Measurements from ENCODE around the gene RAP1GAP2.

Gene RAP1GAP2

GRCh38 chr17:2852729-2853282 lies 56.6 kb downstream of the RAP1GAP2 start:
- Histone ChIP-seq H3K27ac (ENCODE audit: extremely low read depth, low read depth, low read length) (no peak overlapping the region; the same call in 1 of the 2 replicates), H3K9me3 (ENCODE audit: control insufficient read depth, insufficient read depth, low read depth, low read length) (no peaks in the 10 kb centered on the region), H3K4me1 (ENCODE audit: control insufficient read depth, insufficient read depth, low read length) (no peaks in the 10 kb centered on the region), H3K36me3 (ENCODE audit: control insufficient read depth in 2 of 2, insufficient read depth in 1 of 2, low read length in 2 of 2) (no peaks in the 10 kb centered on the region), H3K4me3 (ENCODE audit: low read depth, low read length) (peak overlapping the region; percentile 46)
- CTCF ChIA-PET = interaction anchor here (0.6 to 8.8 kb wide), 7 partner anchors 25 to 944 kb away, joined by 3 to 94 read pairs (median 3); no protein-coding TSS in a partner anchor
- POLR2A ChIA-PET = interaction anchor here (0.7 to 1.2 kb wide), 3 partner anchors 21 to 783 kb away, joined by 3 read pairs; partner anchors contain the start of genes CTNS and SHPK
- 0 out of 2 replicates have a peak, but pooled peaks have one; percentile 25 for TF ChIP-seq KLF8 (tag by site-specific recombination; IDR thresholded peaks at IDR 0.05)
- TF ChIP-seq ZNF324 (tag by site-specific recombination; IDR thresholded peaks at IDR 0.05) = no peak

- POLR2A ChIA-PET = interaction anchor here (0.7 to 1.2 kb wide), 3 partner anchors 9 to 783 kb away, joined by 3 read pairs; partner anchors contain the start of genes CTNS and SHPK
- no peak for TF ChIP-seq ZNF777 (tag by site-specific recombination; IDR thresholded peaks at IDR 0.05; ENCODE audit: borderline replicate concordance)
- TF ChIP-seq ZBTB26 (tag by site-specific recombination; optimal IDR thresholded peaks at IDR 0.05) = peak; percentile 52
- no peak for TF ChIP-seq ZNF175 (tag by site-specific recombination; IDR thresholded peaks at IDR 0.05)
- no peak for TF ChIP-seq ZBTB1 (tag by site-specific recombination; IDR thresholded peaks at IDR 0.05)
- 0 out of 2 replicates have a peak, but pooled peaks have one; percentile 8 for TF ChIP-seq PBX3 (CRISPR knock-in tag; IDR thresholded peaks at IDR 0.05)
- TF ChIP-seq ZBTB49 (tag by site-specific recombination; IDR thresholded peaks at IDR 0.05; ENCODE audit: low read depth) = no peak
- TF ChIP-seq KLF8 (tag by site-specific recombination; IDR thresholded peaks at IDR 0.05) = 0 out of 2 replicates have a peak, but pooled peaks have one; percentile 33
- 0 out of 2 replicates have a peak, but pooled peaks have one; percentile 15 for TF ChIP-seq KLF9 (tag by site-specific recombination; IDR thresholded peaks at IDR 0.05; ENCODE audit: low read depth)
- TF ChIP-seq EGR2 (tag by site-specific recombination; IDR thresholded peaks at IDR 0.05; ENCODE audit: low read depth) = no peak
- TF ChIP-seq ZNF350 (tag by site-specific recombination; IDR thresholded peaks at IDR 0.05) = no peak
- TF ChIP-seq GLIS2 (tag by site-specific recombination; IDR thresholded peaks at IDR 0.05) = peak; percentile 28; the same call in 1 of the 2 replicates
- 0 out of 2 replicates have a peak, but pooled peaks have one; percentile 28 for TF ChIP-seq ZFHX2 (tag by site-specific recombination; conservative IDR thresholded peaks at IDR 0.05)
- peak; percentile 73; the same call in 1 of the 2 replicates for TF ChIP-seq ZBTB20 (tag by site-specific recombination; IDR thresholded peaks at IDR 0.05)
- no peak for TF ChIP-seq ZNF560 (tag by site-specific recombination; IDR thresholded peaks at IDR 0.05; ENCODE audit: borderline replicate concordance)
- no peak for TF ChIP-seq ZNF114 (tag by site-specific recombination; IDR thresholded peaks at IDR 0.05)
- peak; percentile 39; the same call in 1 of the 2 replicates for TF ChIP-seq ZBTB8A (tag by site-specific recombination; IDR thresholded peaks at IDR 0.05)
- no peak for TF ChIP-seq ZNF623 (tag by site-specific recombination; IDR thresholded peaks at IDR 0.05)
- TF ChIP-seq PRDM1 (tag by site-specific recombination; IDR thresholded peaks at IDR 0.05) = no peak
- no peak for TF ChIP-seq ZNF362 (tag by site-specific recombination; IDR thresholded peaks at IDR 0.05)
- TF ChIP-seq ZNF398 (tag by site-specific recombination; IDR thresholded peaks at IDR 0.05) = peak; percentile 92
- no peak for TF ChIP-seq ZNF843 (tag by site-specific recombination; IDR thresholded peaks at IDR 0.05)
- no peak for TF ChIP-seq TRIM28 (IDR thresholded peaks at IDR 0.05; ENCODE audit: borderline replicate concordance, low read length)
- peak; percentile 16; the same call in 1 of the 2 replicates for TF ChIP-seq KLF1 (tag by site-specific recombination; IDR thresholded peaks at IDR 0.05)
Measured at GRCh38 chr17:2853283-2854142, 57.3 kb downstream of the RAP1GAP2 start.

More at GRCh38 chr17:2853283-2854142, 57.3 kb downstream of the RAP1GAP2 start:
- H3K9me3 ChIP-seq (ENCODE audit: control insufficient read depth, insufficient read depth, low read depth, low read length) = no peaks in the 10 kb centered on the region
- no peaks in the 10 kb centered on the region; a peak in 1 of 3 replicates for H3K36me3 ChIP-seq (ENCODE audit: control insufficient read depth in 2 of 2, insufficient read depth in 1 of 2, low read length in 2 of 2)
- CTCF ChIA-PET = interaction anchor here (0.6 to 8.8 kb wide), 5 partner anchors 77 to 945 kb away, joined by 3 to 94 read pairs (median 3); no protein-coding TSS in a partner anchor
- H3K4me3 ChIP-seq (ENCODE audit: low read depth, low read length) = peak overlapping the region; percentile 46
- H3K27ac ChIP-seq (ENCODE audit: extremely low read depth, low read depth, low read length) = peak overlapping the region; percentile 53; the same call in 1 of the 2 replicates
- no peaks in the 10 kb centered on the region for H3K4me1 ChIP-seq (ENCODE audit: control insufficient read depth, insufficient read depth, low read length)
